GM12873 (cell line): ENCODE data around the gene NMT2.

Source experiments
- TF ChIP-seq, protein P1 (sequence below): IDR thresholded peaks from 2 replicates; pipeline ENCODE4 v1.5.1; 2012; ENCODE audit warnings: low read depth, mild to moderate bottlenecking, moderate library complexity, low read length, control low read depth; ENCODE audit not compliant: insufficient read depth; ENCODE audit errors: missing control alignments

NMT2 gene

GRCh38 chr10:15208221-15208620, 39.7 kb upstream of the NMT2 start:
- TF ChIP-seq, protein P1, sequence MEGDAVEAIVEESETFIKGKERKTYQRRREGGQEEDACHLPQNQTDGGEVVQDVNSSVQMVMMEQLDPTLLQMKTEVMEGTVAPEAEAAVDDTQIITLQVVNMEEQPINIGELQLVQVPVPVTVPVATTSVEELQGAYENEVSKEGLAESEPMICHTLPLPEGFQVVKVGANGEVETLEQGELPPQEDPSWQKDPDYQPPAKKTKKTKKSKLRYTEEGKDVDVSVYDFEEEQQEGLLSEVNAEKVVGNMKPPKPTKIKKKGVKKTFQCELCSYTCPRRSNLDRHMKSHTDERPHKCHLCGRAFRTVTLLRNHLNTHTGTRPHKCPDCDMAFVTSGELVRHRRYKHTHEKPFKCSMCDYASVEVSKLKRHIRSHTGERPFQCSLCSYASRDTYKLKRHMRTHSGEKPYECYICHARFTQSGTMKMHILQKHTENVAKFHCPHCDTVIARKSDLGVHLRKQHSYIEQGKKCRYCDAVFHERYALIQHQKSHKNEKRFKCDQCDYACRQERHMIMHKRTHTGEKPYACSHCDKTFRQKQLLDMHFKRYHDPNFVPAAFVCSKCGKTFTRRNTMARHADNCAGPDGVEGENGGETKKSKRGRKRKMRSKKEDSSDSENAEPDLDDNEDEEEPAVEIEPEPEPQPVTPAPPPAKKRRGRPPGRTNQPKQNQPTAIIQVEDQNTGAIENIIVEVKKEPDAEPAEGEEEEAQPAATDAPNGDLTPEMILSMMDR, result no peak

DNA sequence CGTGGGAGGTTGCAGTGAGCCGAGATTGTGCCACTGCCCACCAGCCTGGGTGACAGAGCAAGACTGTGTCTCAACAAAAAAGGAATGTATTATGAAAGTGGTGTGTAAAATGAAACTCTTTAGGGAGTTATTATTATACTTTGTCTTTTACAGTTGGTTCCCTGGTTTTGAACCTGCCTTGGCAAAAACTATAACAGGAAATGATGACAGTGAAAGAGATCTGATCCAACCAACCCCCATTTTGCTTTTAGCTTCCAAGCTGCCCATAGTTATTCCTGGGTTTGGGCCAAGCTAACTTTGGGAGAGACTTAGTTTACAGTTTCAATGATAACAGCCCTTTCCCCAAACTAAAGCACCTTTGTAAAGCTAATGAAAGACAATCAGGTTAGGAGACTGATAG, 34.1 kb upstream of the NMT2 start:
- TF ChIP-seq, protein P1, result no peak

- TF ChIP-seq, protein P1, result no peak
Observed at GRCh38 chr10:15201589-15202300, 33.3 kb upstream of the NMT2 start.

DNA sequence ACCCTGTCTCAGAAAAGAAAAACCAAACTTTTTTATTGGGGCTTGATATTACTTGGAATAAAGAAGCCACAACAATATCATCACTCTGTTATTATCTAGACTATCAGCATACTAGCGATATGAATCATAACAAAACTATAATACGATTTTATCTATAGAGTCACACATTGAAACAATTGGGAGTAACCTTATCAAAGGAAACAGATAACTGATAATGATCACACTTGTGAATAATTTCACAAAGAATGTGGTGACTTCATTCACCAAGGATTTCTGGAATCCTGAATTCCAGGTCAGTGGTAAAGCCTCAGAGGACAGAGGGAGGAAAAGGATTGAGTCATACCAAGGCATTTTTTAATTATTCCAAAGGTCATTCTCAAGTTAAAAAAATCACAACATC, 32.1 kb upstream of the NMT2 start:
- TF ChIP-seq, protein P1, result no peak

DNA sequence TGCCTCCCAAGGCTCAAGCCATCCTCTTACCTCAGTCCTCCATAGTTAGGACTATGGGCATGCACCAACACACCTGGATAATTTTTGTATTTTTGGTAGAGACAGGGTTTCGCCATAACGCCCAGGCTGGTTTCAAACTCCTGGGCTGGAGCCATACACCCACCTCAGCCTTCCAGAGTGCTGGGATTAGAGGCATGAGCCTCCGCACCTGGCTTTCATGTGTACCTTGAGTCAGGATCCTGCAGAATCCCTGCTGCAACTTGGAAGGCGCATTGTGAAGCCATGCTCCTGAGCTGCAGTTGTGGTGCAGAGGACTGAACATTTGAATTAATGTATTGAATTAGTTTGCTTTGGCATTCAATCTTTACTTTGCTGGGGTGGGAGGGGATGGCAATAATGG, 29.4 kb upstream of the NMT2 start:
- TF ChIP-seq, protein P1, result no peak

- TF ChIP-seq, protein P1, result no peak
Observed at GRCh38 chr10:15197276-15197675, 28.8 kb upstream of the NMT2 start.

DNA sequence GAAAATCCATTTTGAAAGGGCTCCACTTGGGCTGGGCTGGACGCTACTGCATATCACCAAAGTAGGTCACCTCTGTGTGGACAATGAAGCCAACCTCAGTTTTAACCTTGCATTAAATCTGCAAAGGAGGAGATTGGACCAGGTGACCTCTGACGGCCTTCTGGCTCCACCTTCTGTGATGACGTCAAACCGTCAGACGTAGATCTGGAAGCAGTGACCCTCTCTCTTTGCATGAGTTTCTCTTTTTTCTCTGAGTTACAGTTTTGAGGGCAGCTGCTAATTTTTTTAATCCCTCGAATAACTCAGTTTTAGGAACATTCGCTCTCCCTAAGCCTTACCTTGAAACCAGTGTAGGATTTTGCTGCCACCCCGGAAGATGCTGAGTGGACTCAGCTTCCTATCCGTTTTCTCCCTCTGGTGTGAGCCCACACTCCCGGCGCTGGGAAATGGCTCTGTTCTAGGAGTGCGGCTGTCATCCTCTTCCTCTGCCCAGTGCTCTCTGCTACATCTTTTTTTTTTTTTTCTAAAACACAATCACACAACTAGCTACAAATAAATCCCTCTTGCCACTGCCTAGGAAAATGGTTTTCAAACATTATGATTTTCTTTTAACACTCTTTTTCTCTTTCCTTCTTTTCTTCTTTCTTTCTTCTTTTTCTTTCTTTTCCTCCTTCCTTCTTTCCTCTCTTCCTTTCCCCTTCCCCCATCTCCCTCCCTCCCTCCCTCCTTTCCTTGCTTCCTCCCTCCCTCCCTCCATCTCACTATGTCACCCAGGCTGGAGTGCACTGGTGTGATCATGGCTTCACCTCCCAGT, 27.7 kb upstream of the NMT2 start:
- TF ChIP-seq, protein P1, result no peak
